DND-41 (cell line): ENCODE data around the gene MTA3.
"Not testable (repeated sequence)": the region's sequence is repeated elsewhere in the genome, so short reads cannot be mapped to it uniquely, and the experiment has no call there.

Experiments
- ATAC-seq: fragments of 200-7000 bp; cut with Tn5 transposase; 3 replicates; pipeline ENCODE4 v1.9.1; 2021; ENCODE audit warnings: low read depth; ENCODE audit not compliant: insufficient read depth
- DNase-seq: peaks from one replicate; pipeline ENCODE4 v3.0.0-alpha.2; 2020
- H2AFZ ChIP-seq: 2 replicates; pipeline ENCODE4 v1.6.0; 2012; ENCODE audit warnings: low read depth, low read length
- H3K27ac ChIP-seq: 2 replicates; pipeline ENCODE4 v1.5.1; 2012; ENCODE audit warnings: low read length, inconsistent platforms
- H3K27me3 ChIP-seq: fragments of 200-600 bp; sonication (generic); 2 replicates; pipeline ENCODE4 v1.6.0; 2012; ENCODE audit warnings: low read length, mild to moderate bottlenecking, inconsistent platforms; ENCODE audit not compliant: insufficient read depth, poor library complexity
- H3K36me3 ChIP-seq: 2 replicates; pipeline ENCODE4 v1.5.1; 2012; ENCODE audit warnings: low read length, inconsistent platforms; ENCODE audit not compliant: insufficient read depth
- H3K4me1 ChIP-seq: 2 replicates; pipeline ENCODE4 v1.5.1; 2012; ENCODE audit warnings: mild to moderate bottlenecking, low read length; ENCODE audit not compliant: insufficient read depth
- H3K4me2 ChIP-seq: 2 replicates; pipeline ENCODE4 v1.6.0; 2012; ENCODE audit warnings: mild to moderate bottlenecking, moderate library complexity, low read length, inconsistent platforms; ENCODE audit not compliant: insufficient read depth
- H3K4me3 ChIP-seq, 2 experiments: fragments of 200-600 bp in 1 of 2; shearing (Covaris generic) in 1 of 2; 2 replicates each; pipeline ENCODE4 v1.5.1; 2012 to 2016; ENCODE audit warnings: inconsistent platforms in 2 of 2, low read length in 2 of 2, mild to moderate bottlenecking in 2 of 2, low read depth in 1 of 2, moderate library complexity in 1 of 2
- H3K79me2 ChIP-seq: 2 replicates; pipeline ENCODE4 v1.6.0; 2012; ENCODE audit warnings: low read length, inconsistent platforms; ENCODE audit not compliant: insufficient read depth
- H3K9ac ChIP-seq: 2 replicates; pipeline ENCODE4 v1.6.0; 2012; ENCODE audit warnings: low read depth, mild to moderate bottlenecking, inconsistent platforms, low read length, moderate library complexity
- H3K9me3 ChIP-seq: 2 replicates; pipeline ENCODE4 v1.5.1; 2012; ENCODE audit warnings: low read length, moderate library complexity, mild to moderate bottlenecking, inconsistent platforms; ENCODE audit not compliant: insufficient read depth, severe bottlenecking
- H4K20me1 ChIP-seq: 2 replicates; pipeline ENCODE4 v1.6.0; 2012; ENCODE audit warnings: low read length; ENCODE audit not compliant: insufficient read depth
- CTCF ChIP-seq: IDR thresholded peaks from 2 replicates; pipeline ENCODE4 v1.5.1; 2012; ENCODE audit warnings: borderline replicate concordance, low read length, moderate library complexity, mild to moderate bottlenecking; ENCODE audit not compliant: poor library complexity, severe bottlenecking; ENCODE audit errors: extremely low read depth
- EZH2 ChIP-seq: IDR thresholded peaks from 3 replicates; pipeline ENCODE4 v1.6.1; 2012; ENCODE audit warnings: borderline replicate concordance, low read depth, mild to moderate bottlenecking, moderate library complexity, low read length, inconsistent platforms; ENCODE audit not compliant: severe bottlenecking

Gene MTA3

DNA sequence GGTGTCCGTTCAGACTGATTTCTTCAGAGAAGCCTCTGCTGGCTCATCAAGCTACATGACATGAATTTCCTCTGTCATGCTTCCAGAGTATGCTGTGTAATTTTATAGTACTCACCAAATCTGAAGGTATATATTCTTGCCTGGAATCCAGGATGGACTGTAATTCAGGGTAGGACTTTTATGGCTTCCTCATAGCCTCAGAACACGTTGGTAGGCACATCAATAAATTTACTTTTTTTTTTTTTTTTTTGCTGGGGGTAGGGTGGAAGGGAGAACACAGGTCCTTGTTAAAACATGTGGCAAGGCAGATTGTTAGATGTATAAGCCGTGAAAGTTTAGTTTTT lies 34.4 kb downstream of the MTA3 start:
- H3K27me3 ChIP-seq: no peaks in the 10 kb centered on the region
- H4K20me1 ChIP-seq: peaks cover 8% of the 10 kb centered on the region; the same call in 1 of the 2 replicates
- H3K27ac ChIP-seq: no peak overlapping the region
- H3K36me3 ChIP-seq: peaks cover 22% of the 10 kb centered on the region
- no peak overlapping the region for H3K9ac ChIP-seq
- H3K4me2 ChIP-seq: no peak overlapping the region
- H3K79me2 ChIP-seq: peaks cover 60% of the 10 kb centered on the region
- no peak overlapping the region for H2AFZ ChIP-seq
- 0 out of 2 replicates have a peak, but pooled peaks cover 4% of the 10 kb centered on the region for H3K4me1 ChIP-seq
- no peak overlapping the region for H3K4me3 ChIP-seq
- TF ChIP-seq CTCF (no peak), EZH2 (no peak)
- no peaks in the 10 kb centered on the region for H3K9me3 ChIP-seq
- no peak for DNase-seq
- ATAC-seq: no peak

- not testable (repeated sequence) for ATAC-seq, H3K9me3 ChIP-seq, H3K27ac ChIP-seq, H3K27me3 ChIP-seq, H3K4me2 ChIP-seq, H3K4me3 ChIP-seq, H2AFZ ChIP-seq, H3K4me1 ChIP-seq, H4K20me1 ChIP-seq, DNase-seq, H3K9ac ChIP-seq
- Histone ChIP-seq H3K79me2 (peaks cover 52% of the 10 kb centered on the region), H3K36me3 (peaks cover 30% of the 10 kb centered on the region)
Measured at GRCh38 chr2:42604341-42604867, 36.0 kb downstream of the MTA3 start.

GRCh38 chr2:42606166-42606565 lies 37.7 kb downstream of the MTA3 start:
- Histone ChIP-seq H3K36me3 (peaks cover 37% of the 10 kb centered on the region), H3K79me2 (peaks cover 43% of the 10 kb centered on the region)
- H3K27me3 ChIP-seq, DNase-seq, H3K27ac ChIP-seq, H3K9me3 ChIP-seq, H3K4me3 ChIP-seq, H4K20me1 ChIP-seq, H3K9ac ChIP-seq, H3K4me2 ChIP-seq, H2AFZ ChIP-seq, H3K4me1 ChIP-seq, ATAC-seq: not testable (repeated sequence)

DNA sequence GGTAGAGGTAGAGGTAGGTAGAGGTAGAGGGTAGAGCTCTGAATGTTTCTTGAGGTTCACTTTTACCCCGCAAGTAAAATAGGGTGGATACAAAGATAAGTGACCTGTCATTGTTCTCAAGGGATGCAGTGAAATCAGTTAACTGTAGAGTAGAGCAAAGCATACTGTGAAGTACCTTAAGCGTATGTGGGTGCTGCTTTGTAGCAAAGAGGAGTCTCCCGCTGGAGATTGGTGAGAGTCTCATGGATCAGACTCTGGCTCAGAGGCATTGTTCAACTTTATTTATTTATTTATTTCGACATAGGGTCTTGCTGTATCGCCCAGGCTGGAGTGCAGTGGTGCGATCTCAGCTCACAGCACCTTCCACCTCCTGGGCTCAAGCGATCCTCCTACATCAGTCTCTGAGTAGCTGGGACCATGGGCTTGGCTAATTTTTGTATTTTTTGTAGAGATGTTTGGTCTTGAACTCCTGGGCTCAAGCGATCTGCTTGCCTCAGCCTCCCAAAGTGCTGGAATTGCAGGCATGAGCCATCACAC lies 38.7 kb downstream of the MTA3 start:
- Histone ChIP-seq H3K27me3 (no peaks in the 10 kb centered on the region), H3K4me2 (no peak overlapping the region), H2AFZ (no peak overlapping the region)

GRCh38 chr2:42613281-42614064 lies 45.0 kb downstream of the MTA3 start:
- H2AFZ ChIP-seq: no peak overlapping the region
- H3K79me2 ChIP-seq: peaks cover 19% of the 10 kb centered on the region
- H3K4me3 ChIP-seq: no peak overlapping the region
- H4K20me1 ChIP-seq: no peaks in the 10 kb centered on the region
- H3K27me3 ChIP-seq: no peaks in the 10 kb centered on the region
- DNase-seq (no peak), ATAC-seq (no peak)
- no peak overlapping the region for H3K9ac ChIP-seq
- TF ChIP-seq EZH2: no peak
- TF ChIP-seq CTCF: no peak
- H3K36me3 ChIP-seq: peaks cover 67% of the 10 kb centered on the region
- no peak overlapping the region for H3K27ac ChIP-seq
- H3K4me2 ChIP-seq: no peak overlapping the region
- no peaks in the 10 kb centered on the region for H3K9me3 ChIP-seq
- no peaks in the 10 kb centered on the region for H3K4me1 ChIP-seq

More for the DNA sequence above, 38.7 kb downstream of the MTA3 start:
- H3K4me3 ChIP-seq: no peak overlapping the region
- no peak overlapping the region for H3K27ac ChIP-seq
- ATAC-seq (no peak), DNase-seq (no peak)
- H3K9me3 ChIP-seq: no peaks in the 10 kb centered on the region
- H3K9ac ChIP-seq: no peak overlapping the region
- H4K20me1 ChIP-seq: no peaks in the 10 kb centered on the region; the same call in 1 of the 2 replicates
- H3K4me1 ChIP-seq: no peaks in the 10 kb centered on the region
- TF ChIP-seq EZH2: no peak
- peaks cover 40% of the 10 kb centered on the region for H3K79me2 ChIP-seq
- H3K36me3 ChIP-seq: peaks cover 35% of the 10 kb centered on the region
